DMS153 (cell line): Measurements from ENCODE around the gene REG1B.
"Not testable (repeated sequence)": the region's sequence is repeated elsewhere in the genome, so short reads cannot be mapped to it uniquely, and the experiment has no call there.

Experiments
- DNase-seq: peaks from one replicate; lab custom pipeline; 2025; lab: John Stamatoyannopoulos, UW

Gene REG1B

GRCh38 chr2:79084495-79085135, 3.2 kb downstream of the REG1B start:
- DNase-seq: no peak

GRCh38 chr2:79083597-79084251, 4.1 kb downstream of the REG1B start:
- DNase-seq: no peak

DNA sequence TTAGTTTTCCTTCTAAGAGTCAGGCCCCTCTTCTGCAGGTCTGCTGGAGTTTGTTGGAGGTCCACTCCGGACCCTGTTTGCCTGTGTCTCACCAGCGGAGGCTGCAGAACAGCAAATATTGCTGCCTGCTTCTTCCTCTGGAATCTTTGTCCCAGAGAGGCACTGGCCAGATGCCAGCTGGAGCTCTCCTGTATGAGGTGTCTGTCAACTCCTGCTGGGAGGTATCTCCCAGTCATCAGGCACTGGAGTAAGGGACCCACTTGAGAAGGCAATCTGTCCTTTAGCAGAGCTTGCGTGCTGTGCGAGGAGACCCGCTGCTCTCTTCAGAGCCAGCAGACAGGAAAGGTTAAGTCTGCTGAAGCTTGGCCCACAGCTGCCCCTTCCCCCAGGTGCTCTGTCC, 4.8 kb downstream of the REG1B start:
- no peak for DNase-seq

GRCh38 chr2:79071078-79071477, 16.7 kb downstream of the REG1B start:
- DNase-seq: no peak

DNA sequence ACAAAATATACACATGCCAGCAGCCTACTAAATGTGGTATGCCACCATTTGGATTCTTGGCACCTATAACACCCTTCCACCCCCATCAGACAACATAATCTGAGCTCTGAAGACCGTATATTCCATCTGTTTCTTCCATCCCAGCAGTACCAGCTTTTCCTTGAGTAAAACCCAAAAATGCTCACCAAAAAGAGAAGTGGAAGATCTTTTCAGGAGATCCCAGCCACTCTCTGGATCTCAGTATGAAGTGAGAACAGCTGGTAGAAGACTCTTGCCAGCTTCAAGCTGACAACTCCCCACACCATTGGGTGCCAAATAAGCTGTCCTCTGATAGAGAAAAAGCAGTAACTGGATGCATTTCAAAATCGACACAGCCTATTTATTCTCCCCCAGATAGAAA, 22.6 kb downstream of the REG1B start:
- no peak for DNase-seq

DNA sequence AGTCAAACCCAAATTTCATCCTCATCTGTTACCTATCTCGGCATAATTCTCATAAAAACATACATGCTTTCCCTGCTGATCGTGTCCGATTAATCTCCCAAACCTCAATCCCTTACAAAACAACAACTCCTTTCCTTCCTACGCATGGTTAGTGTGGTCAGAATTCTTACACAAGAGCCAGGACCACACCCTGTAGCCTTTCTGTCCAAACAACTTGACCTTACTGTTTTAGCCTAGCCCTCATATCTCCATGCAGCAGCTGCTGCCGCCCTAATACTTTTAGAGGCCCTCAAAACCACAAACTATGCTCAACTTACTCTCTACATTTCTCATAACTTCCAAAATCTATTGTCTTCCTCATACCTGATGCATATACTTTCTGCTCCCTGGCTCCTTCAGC, 33.0 kb downstream of the REG1B start:
- DNase-seq: not testable (repeated sequence)

GRCh38 chr2:79053486-79053885, 34.3 kb downstream of the REG1B start:
- DNase-seq: not testable (repeated sequence)

- no peak for DNase-seq
Measured at GRCh38 chr2:79041032-79041448, 46.8 kb downstream of the REG1B start.

DNA sequence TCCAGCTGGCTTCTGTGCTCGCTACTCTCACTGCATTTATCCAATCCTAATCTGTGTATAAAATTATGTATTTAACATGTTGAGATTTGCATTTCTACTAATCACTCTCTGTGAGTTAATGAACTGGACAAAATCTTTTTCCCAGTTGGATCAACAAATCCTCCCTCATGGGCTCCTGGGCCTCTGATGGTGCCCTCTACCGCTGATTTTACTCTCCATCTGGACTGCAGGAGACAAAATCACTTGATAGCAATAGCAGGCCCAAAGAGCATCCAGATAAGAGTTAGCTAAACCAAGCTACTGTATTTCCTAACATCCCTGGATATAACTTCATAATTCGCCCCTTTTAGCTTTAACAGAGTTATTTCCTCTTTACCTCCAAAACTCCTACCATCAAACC, 47.8 kb downstream of the REG1B start:
- no peak for DNase-seq
